Endothelial cell of umbilical vein (primary cell): ENCODE results near the gene MYLK. TPM values are rescaled to one million over a fixed set of nuclear protein-coding genes. Genes with fewer than 3 reads are reported as not detected.

Source experiments
- BruUV-seq: library from RNA; stranded (reverse); fragments of 400-500 nt; replicated peaks from 2 replicates; lab custom pipeline; 2021; lab: Mats Ljungman, UMichigan
- CTCF ChIA-PET: fragments of 300-600, 350-600 bp; sonication (Branson Sonifier 250); formaldehyde crosslinking; loops from one replicate; lab custom pipeline; 2021; ENCODE audit warnings: antibody characterized with exemption, inconsistent platforms; lab: Charles Lee
- POLR2A ChIA-PET: fragments of 300-600, 350-600 bp; sonication (Branson Sonifier 250); formaldehyde crosslinking; loops from one replicate; lab custom pipeline; 2021; ENCODE audit warnings: antibody characterized with exemption, inconsistent platforms; lab: Charles Lee
- DNase-seq: peaks from one replicate; pipeline ENCODE4 v3.0.0-alpha.2; 2011; ENCODE audit warnings: low read depth, low spot score
- FAIRE-seq: peaks from 2 replicates; lab custom pipeline; 2011; peaks lifted over from hg19 to GRCh38; lab: Jason Lieb, UNC
- H2AFZ ChIP-seq: 2 replicates; pipeline ENCODE4 v1.6.0; 2012; ENCODE audit warnings: low read depth, low read length, control low read depth, inconsistent platforms
- H3K27ac ChIP-seq: 2 replicates; pipeline ENCODE4 v1.5.1; 2011; ENCODE audit warnings: low read depth, mild to moderate bottlenecking, control low read depth, low read length, moderate library complexity; ENCODE audit not compliant: insufficient read depth
- H3K27me3 ChIP-seq, 2 experiments: 2 replicates each; pipeline versions ENCODE4 v1.6.0 to v1.6.1; 2011; ENCODE audit warnings: low read length in 2 of 2, mixed read lengths in 1 of 2; ENCODE audit not compliant: control insufficient read depth in 2 of 2, insufficient read depth in 2 of 2
- H3K36me3 ChIP-seq, 2 experiments: 2 replicates in 1 of 2; 3 replicates in 1 of 2; pipeline ENCODE4 v1.5.1; 2011; ENCODE audit warnings: low read length in 2 of 2, mild to moderate bottlenecking in 1 of 2, moderate library complexity in 1 of 2; ENCODE audit not compliant: control insufficient read depth in 2 of 2, insufficient read depth in 2 of 2; ENCODE audit errors: extremely low read depth in 1 of 2
- H3K4me1 ChIP-seq: 3 replicates; pipeline ENCODE4 v1.5.1; 2011; ENCODE audit warnings: mild to moderate bottlenecking, low read length; ENCODE audit not compliant: control insufficient read depth, insufficient read depth; ENCODE audit errors: extremely low read depth
- H3K4me2 ChIP-seq: 2 replicates; pipeline ENCODE4 v1.6.1; 2011; ENCODE audit warnings: low read length, control low read depth, mixed read lengths; ENCODE audit not compliant: insufficient read depth
- H3K4me3 ChIP-seq, 3 experiments: fragments of 200-600 bp in 1 of 3; sonication (generic), shearing (Covaris generic) in 1 of 3; replicated peaks in 1 of 3; 2 replicates each; pipeline ENCODE4 v1.5.1; 2011 to 2016; ENCODE audit warnings: control low read depth in 3 of 3, low read length in 3 of 3, mild to moderate bottlenecking in 2 of 3, inconsistent platforms in 1 of 3, low read depth in 1 of 3, moderate library complexity in 1 of 3; ENCODE audit not compliant: insufficient read depth in 1 of 3
- H3K79me2 ChIP-seq: 2 replicates; pipeline ENCODE4 v1.6.0; 2012; ENCODE audit warnings: low read length, inconsistent platforms; ENCODE audit not compliant: control insufficient read depth, insufficient read depth
- H3K9ac ChIP-seq: replicated peaks from 2 replicates; pipeline ENCODE3; 2011; ENCODE audit warnings: low read length, control low read depth; ENCODE audit not compliant: insufficient read depth; ENCODE audit errors: extremely low read depth
- H3K9me1 ChIP-seq: replicated peaks from 3 replicates; pipeline ENCODE4 v1.6.0; 2011; ENCODE audit warnings: mild to moderate bottlenecking, low read length; ENCODE audit not compliant: control insufficient read depth, insufficient read depth; ENCODE audit errors: extremely low read depth
- H3K9me3 ChIP-seq: replicated peaks from 2 replicates; pipeline ENCODE4 v1.5.1; 2012; ENCODE audit warnings: low read length, inconsistent platforms; ENCODE audit not compliant: control insufficient read depth, insufficient read depth
- H4K20me1 ChIP-seq: replicated peaks from 2 replicates; pipeline ENCODE3; 2011; ENCODE audit warnings: mild to moderate bottlenecking, low read length; ENCODE audit not compliant: control insufficient read depth, insufficient read depth; ENCODE audit errors: extremely low read depth
- CTCF ChIP-seq, 2 donors: IDR thresholded peaks; 1 replicate in 1 of 2; 2 replicates in 1 of 2; pipeline ENCODE4 v1.5.1; 2011; ENCODE audit warnings: low read length in 2 of 2, mild to moderate bottlenecking in 2 of 2, moderate library complexity in 2 of 2, control low read depth in 1 of 2, inconsistent platforms in 1 of 2, low read depth in 1 of 2; ENCODE audit not compliant: insufficient read depth in 1 of 2; ENCODE audit errors: extremely low read depth in 1 of 2
- EZH2 ChIP-seq: IDR thresholded peaks from 2 replicates; pipeline ENCODE4 v1.6.1; 2012; ENCODE audit warnings: borderline replicate concordance, low read depth, mild to moderate bottlenecking, moderate library complexity, low read length, inconsistent platforms; ENCODE audit not compliant: severe bottlenecking
- FOS ChIP-seq: IDR thresholded peaks from 2 replicates; pipeline ENCODE4 v1.6.1; 2011; ENCODE audit warnings: mild to moderate bottlenecking, low read length, moderate library complexity, borderline replicate concordance; ENCODE audit not compliant: insufficient read depth
- GATA2 ChIP-seq: IDR thresholded peaks from 2 replicates; pipeline ENCODE4 v1.7.0; 2011; ENCODE audit warnings: low read depth, mild to moderate bottlenecking, moderate library complexity, mixed read lengths, low read length; ENCODE audit not compliant: insufficient read length, insufficient read depth
- JUN ChIP-seq: IDR thresholded peaks from 2 replicates; pipeline ENCODE4 v1.6.1; 2011; ENCODE audit warnings: borderline replicate concordance, low read depth; ENCODE audit not compliant: insufficient read length, insufficient read depth
- MAX ChIP-seq: IDR thresholded peaks from 2 replicates; pipeline ENCODE4 v1.6.1; 2011; ENCODE audit not compliant: insufficient read depth, insufficient read length
- MYC ChIP-seq: IDR thresholded peaks from one replicate; pipeline ENCODE4 v1.6.1; 2011; ENCODE audit warnings: mild to moderate bottlenecking, low read depth, low read length
- POLR2A ChIP-seq: IDR thresholded peaks from 2 replicates; pipeline ENCODE4 v1.6.1; 2012; ENCODE audit warnings: low read depth, mild to moderate bottlenecking, control low read depth, low read length
- POLR2AphosphoS5 ChIP-seq: IDR thresholded peaks from 2 replicates; pipeline ENCODE4 v1.6.1; 2012; ENCODE audit warnings: low read depth, mild to moderate bottlenecking, control low read depth, low read length, moderate library complexity; ENCODE audit not compliant: insufficient read depth
- dilution Hi-C: fragments of 300-500 bp; cut with MboI; formaldehyde crosslinking; loops from one replicate; pipeline ENCODE4 v1.15.0; 2019; ENCODE audit warnings: low sequenced_read_pairs; ENCODE audit not compliant: extremely low pct_ligation_motif_present
- intact Hi-C: fragments of 100-400 bp; cut with micrococcal nuclease; formaldehyde crosslinking; loops from one replicate; pipeline ENCODE4 v1.10.0; 2022
- polyA plus RNA-seq, 4 experiments: library from polyadenylated mRNA; depleted of rRNA in 3 of 4; stranded (reverse) in 3 of 4; unstranded in 1 of 4; fragments of >200 nt; gene quantifications; 2 replicates each; pipeline versions ENCODE4 v1.2.1 to v1.2.3, GENCODE V29; 2011 to 2012; ENCODE audit warnings: missing spikeins in 1 of 4
- total RNA-seq: library from RNA; stranded (reverse); gene quantifications from 2 replicates; pipeline ENCODE4 v1.2.3, GENCODE V29; 2021

MYLK gene
- total and polyA plus RNA-seq, 2 donors (not counting 3 experiments of a cell fraction or from before 2014, with no cell fraction given), result 10.0 to 22.2 TPM

DNA sequence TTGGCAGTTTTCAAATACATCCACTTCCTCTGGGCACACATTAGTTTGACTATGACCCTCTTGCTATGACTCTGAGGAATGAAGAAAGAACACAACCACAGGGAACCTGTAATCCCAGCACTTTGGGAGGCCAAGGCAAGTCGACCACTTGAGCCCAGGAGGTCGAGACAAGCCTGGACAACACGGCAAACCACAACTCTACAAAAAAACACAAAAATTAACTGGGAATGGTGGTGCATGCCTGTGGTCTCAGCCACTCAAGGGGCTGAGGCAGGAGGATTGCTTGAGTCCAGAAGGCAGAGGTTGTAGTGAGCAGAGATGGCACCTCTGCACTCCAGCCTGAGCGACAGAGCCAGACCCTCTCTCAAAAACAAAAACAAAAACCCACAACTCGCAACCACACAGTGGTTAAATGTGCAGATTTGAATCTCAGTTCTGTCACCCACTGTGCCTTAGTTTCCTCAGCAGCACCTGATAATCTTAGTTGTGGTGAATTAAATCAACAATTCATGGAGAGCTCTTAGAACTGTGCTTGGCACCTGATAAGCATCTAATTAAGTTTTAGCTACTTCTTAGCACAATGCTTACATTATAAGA, 65.7 kb downstream of the MYLK start:
- H3K4me2 ChIP-seq, result no peak overlapping the region
- no peaks in the 10 kb centered on the region for H3K27me3 ChIP-seq
- no peaks in the 10 kb centered on the region for H3K79me2 ChIP-seq
- no peaks in the 10 kb centered on the region for H3K9me3 ChIP-seq
- H3K9ac ChIP-seq, result no peak overlapping the region
- TF ChIP-seq EZH2 (no peak), GATA2 (peak; percentile 82)
- H3K4me3 ChIP-seq, result no peak overlapping the region
- peaks cover 9% of the 10 kb centered on the region for H3K4me1 ChIP-seq
- ChIA-PET CTCF (interaction anchor here (1.4 to 1.9 kb wide), 2 partner anchors 16 to 28 kb away, joined by 3 to 7 read pairs; no protein-coding TSS in a partner anchor), POLR2A (no interaction called here)
- dilution Hi-C loops (no loop called here), intact Hi-C loops (no loop called here)
- H3K27ac ChIP-seq, result no peak overlapping the region
- FAIRE-seq (no peak), DNase-seq (no peak)
- H3K9me1 ChIP-seq, result no peaks in the 10 kb centered on the region
- no peak overlapping the region for H2AFZ ChIP-seq
- no peaks in the 10 kb centered on the region for H3K36me3 ChIP-seq
- no TSS peak for BruUV-seq
- no peaks in the 10 kb centered on the region for H4K20me1 ChIP-seq

DNA sequence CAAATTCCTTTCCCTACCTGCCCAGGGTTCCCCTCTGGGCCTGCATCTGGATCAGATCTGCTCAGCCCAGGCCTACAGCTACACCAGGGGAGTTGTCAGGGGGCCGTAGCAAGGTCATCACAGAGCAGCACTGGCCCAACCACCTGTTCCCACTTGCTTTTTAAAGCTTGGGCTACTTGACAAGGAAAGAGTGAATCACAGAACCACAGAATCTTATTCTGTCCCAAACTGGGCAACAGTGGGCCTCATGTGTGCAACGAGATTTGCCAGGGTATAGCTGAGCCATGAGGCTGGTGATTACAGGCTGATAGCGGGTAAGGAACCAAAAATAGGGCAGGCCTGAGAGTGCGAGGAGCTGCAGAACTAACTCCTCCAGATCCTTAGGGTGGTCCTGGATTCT, 66.7 kb downstream of the MYLK start:
- no TSS peak for BruUV-seq
- Histone ChIP-seq H3K27me3 (no peaks in the 10 kb centered on the region), H3K4me1 (peaks cover 9% of the 10 kb centered on the region), H2AFZ (no peak overlapping the region), H3K9me3 (no peaks in the 10 kb centered on the region), H3K36me3 (no peaks in the 10 kb centered on the region), H4K20me1 (no peaks in the 10 kb centered on the region), H3K27ac (no peak overlapping the region), H3K79me2 (no peaks in the 10 kb centered on the region), H3K4me2 (no peak overlapping the region), H3K9me1 (no peaks in the 10 kb centered on the region), H3K9ac (no peak overlapping the region), H3K4me3 (no peak overlapping the region)
- no peak for FAIRE-seq
- CTCF ChIA-PET, result interaction anchor here (0.7 kb wide), 1 partner anchor 65 kb away, joined by 3 read pairs; no protein-coding TSS in a partner anchor
- intact Hi-C loops, result no loop called here
- POLR2A ChIA-PET, result no interaction called here
- TF ChIP-seq CTCF (IDR thresholded peaks at IDR 0.05; ENCODE audit: extremely low read depth in 1 of 2, insufficient read depth in 1 of 2, low read depth in 1 of 2, low read length in 2 of 2) (no peak), EZH2 (no peak), FOS (no peak), POLR2AphosphoS5 (no peak), MYC (no peak), JUN (no peak), GATA2 (no peak), POLR2A (no peak), MAX (no peak)
- dilution Hi-C loops, result no loop called here
- no peak for DNase-seq
